SK-N-SH treated with all-trans-retinoic acid at 6 μM for 48 hours (cell line): ENCODE measurements around the gene SLC52A3.

Experiments used
- ATAC-seq: fragments of 200-7000 bp; cut with Tn5 transposase; 3 replicates; pipeline ENCODE4 v1.9.1; 2020; ENCODE audit warnings: mild to moderate bottlenecking, moderate library complexity
- ARNTL ChIP-seq: fragments of 450-650 bp; formaldehyde crosslinking; IDR thresholded peaks from 2 replicates; pipeline ENCODE4 v1.5.0; 2020; ENCODE audit warnings: low read depth, mild to moderate bottlenecking, moderate library complexity, borderline replicate concordance
- BACH2 ChIP-seq: fragments of 250-450 bp; sonication (Bioruptor Pico); IDR thresholded peaks from 2 replicates; pipeline ENCODE4 v1.9.0; 2021; ENCODE audit warnings: mild to moderate bottlenecking, borderline replicate concordance
- CSDC2 ChIP-seq: fragments of 250-450 bp; sonication (Bioruptor Pico); IDR thresholded peaks from 2 replicates; pipeline ENCODE4 v1.5.0; 2020; ENCODE audit warnings: mild to moderate bottlenecking, moderate library complexity
- CSRNP3 ChIP-seq: fragments of 250-450 bp; sonication (Bioruptor Pico); IDR thresholded peaks from 2 replicates; pipeline ENCODE4 v1.5.1; 2021; ENCODE audit warnings: mild to moderate bottlenecking, moderate library complexity
- ESRRG ChIP-seq: fragments of 250-450 bp; sonication (Bioruptor Pico); IDR thresholded peaks from 2 replicates; pipeline ENCODE4 v1.6.1; 2021; ENCODE audit warnings: mild to moderate bottlenecking
- GLIS3 ChIP-seq: fragments of 250-450 bp; sonication (Bioruptor Pico); IDR thresholded peaks from 2 replicates; pipeline ENCODE4 v1.5.0; 2020; ENCODE audit warnings: mild to moderate bottlenecking, moderate library complexity
- ISL1 ChIP-seq: fragments of 250-450 bp; sonication (Bioruptor Pico); IDR thresholded peaks from 2 replicates; pipeline ENCODE4 v2.1.2; 2022; ENCODE audit warnings: mild to moderate bottlenecking, moderate library complexity
- OSR1 ChIP-seq: fragments of 250-450 bp; sonication (Bioruptor Pico); IDR thresholded peaks from 2 replicates; pipeline ENCODE4 v1.8.0; 2022; ENCODE audit warnings: moderate library complexity, mild to moderate bottlenecking, inconsistent platforms
- PATZ1 ChIP-seq: fragments of 250-450 bp; sonication (Bioruptor Pico); IDR thresholded peaks from 2 replicates; pipeline ENCODE4 v1.8.0; 2020; ENCODE audit warnings: mild to moderate bottlenecking, moderate library complexity, borderline replicate concordance
- POU6F1 ChIP-seq: fragments of 250-450 bp; sonication (Bioruptor Pico); IDR thresholded peaks from 2 replicates; pipeline ENCODE4 v1.8.0; 2021; ENCODE audit warnings: low read depth, mild to moderate bottlenecking, moderate library complexity, borderline replicate concordance
- PPARA ChIP-seq: fragments of 250-450 bp; sonication (Bioruptor Pico); IDR thresholded peaks from 2 replicates; pipeline ENCODE4 v1.5.0; 2020; ENCODE audit warnings: mild to moderate bottlenecking, borderline replicate concordance
- RARB ChIP-seq: fragments of 250-450 bp; sonication (Bioruptor Pico); IDR thresholded peaks from 2 replicates; pipeline ENCODE4 v1.8.0; 2021; ENCODE audit warnings: mild to moderate bottlenecking, moderate library complexity
- SNAI2 ChIP-seq: fragments of 250-450 bp; sonication (Bioruptor Pico); IDR thresholded peaks from 2 replicates; pipeline ENCODE4 v1.5.0; 2020; ENCODE audit warnings: mild to moderate bottlenecking, moderate library complexity
- TCF4 ChIP-seq: fragments of 250-450 bp; sonication (Bioruptor Pico); IDR thresholded peaks from 2 replicates; pipeline ENCODE4 v1.8.0; 2021; ENCODE audit warnings: mild to moderate bottlenecking, moderate library complexity, borderline replicate concordance
- TOX ChIP-seq: fragments of 250-450 bp; sonication (Bioruptor Pico); IDR thresholded peaks from 2 replicates; pipeline ENCODE4 v1.8.0; 2021; ENCODE audit warnings: mild to moderate bottlenecking, moderate library complexity, borderline replicate concordance
- TSHZ2 ChIP-seq: fragments of 250-450 bp; sonication (Bioruptor Pico); IDR thresholded peaks from 2 replicates; pipeline ENCODE4 v1.5.0; 2020; ENCODE audit warnings: mild to moderate bottlenecking, moderate library complexity
- ZC3H10 ChIP-seq: fragments of 250-450 bp; sonication (Bioruptor Pico); IDR thresholded peaks from 2 replicates; pipeline ENCODE4 v1.5.1; 2021; ENCODE audit warnings: mild to moderate bottlenecking, moderate library complexity
- ZFP3 ChIP-seq: fragments of 250-450 bp; sonication (Bioruptor Pico); IDR thresholded peaks from 2 replicates; pipeline ENCODE4 v1.5.0; 2020; ENCODE audit warnings: mild to moderate bottlenecking, moderate library complexity
- ZFP30 ChIP-seq: fragments of 450-650 bp; formaldehyde crosslinking; IDR thresholded peaks from 2 replicates; pipeline ENCODE4 v1.5.0; 2022; ENCODE audit warnings: mild to moderate bottlenecking, moderate library complexity
- ZNF565 ChIP-seq: fragments of 450-650 bp; formaldehyde crosslinking; conservative IDR thresholded peaks from 2 replicates; pipeline ENCODE4 v1.5.0; 2020; ENCODE audit warnings: low read depth, mild to moderate bottlenecking, moderate library complexity
- ZNF70 ChIP-seq: fragments of 450-650 bp; formaldehyde crosslinking; IDR thresholded peaks from 2 replicates; pipeline ENCODE4 v1.5.0; 2020; ENCODE audit warnings: mild to moderate bottlenecking, moderate library complexity
- ZNF8 ChIP-seq: fragments of 450-650 bp; formaldehyde crosslinking; IDR thresholded peaks from 2 replicates; pipeline ENCODE4 v1.5.0; 2020; ENCODE audit warnings: mild to moderate bottlenecking, moderate library complexity
- TF ChIP-seq, protein P1 (sequence below): fragments of 250-450 bp; sonication (Bioruptor Pico); IDR thresholded peaks from 2 replicates; pipeline ENCODE4 v1.5.1; 2020; ENCODE audit warnings: low read depth, mild to moderate bottlenecking, moderate library complexity

SLC52A3 gene

DNA sequence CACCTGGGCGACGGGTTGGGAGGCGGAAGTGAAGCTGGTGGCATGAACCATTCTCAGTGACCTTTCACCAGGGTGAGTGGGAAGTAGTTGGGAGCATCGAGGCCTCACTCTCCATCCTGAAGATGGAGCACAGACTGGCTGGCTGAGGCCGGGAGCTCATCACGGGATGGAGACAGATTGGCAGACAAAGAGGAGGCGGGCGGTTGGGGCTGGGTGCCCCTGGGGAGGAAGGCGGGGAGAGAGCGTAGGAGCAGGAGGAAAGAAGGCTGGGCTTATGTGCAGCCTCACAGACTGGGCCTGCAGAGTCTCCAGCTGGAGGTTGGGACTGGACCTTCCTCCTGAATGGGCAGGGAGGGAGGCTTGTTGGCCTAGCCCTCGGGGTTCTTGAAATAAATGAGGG lies 48.5 kb downstream of the SLC52A3 start:
- TF ChIP-seq POU6F1 (CRISPR knock-in tag) (no peak), BACH2 (CRISPR knock-in tag) (no peak), TOX (CRISPR knock-in tag) (no peak), ZNF8 (CRISPR knock-in tag) (no peak)
- ATAC-seq, result no peak

GRCh38 chr20:719068-719467 lies 49.2 kb downstream of the SLC52A3 start:
- TF ChIP-seq RARB (CRISPR knock-in tag) (no peak), ESRRG (CRISPR knock-in tag) (no peak), ISL1 (no peak), SNAI2 (CRISPR knock-in tag) (no peak), ZNF8 (CRISPR knock-in tag) (no peak), TOX (CRISPR knock-in tag) (no peak), PATZ1 (CRISPR knock-in tag) (no peak), PPARA (no peak), ZFP3 (no peak), BACH2 (CRISPR knock-in tag) (no peak), OSR1 (CRISPR knock-in tag) (no peak), ZNF565 (CRISPR knock-in tag) (no peak), CSRNP3 (no peak), ZNF70 (CRISPR knock-in tag) (no peak)
- TF ChIP-seq, protein P1, sequence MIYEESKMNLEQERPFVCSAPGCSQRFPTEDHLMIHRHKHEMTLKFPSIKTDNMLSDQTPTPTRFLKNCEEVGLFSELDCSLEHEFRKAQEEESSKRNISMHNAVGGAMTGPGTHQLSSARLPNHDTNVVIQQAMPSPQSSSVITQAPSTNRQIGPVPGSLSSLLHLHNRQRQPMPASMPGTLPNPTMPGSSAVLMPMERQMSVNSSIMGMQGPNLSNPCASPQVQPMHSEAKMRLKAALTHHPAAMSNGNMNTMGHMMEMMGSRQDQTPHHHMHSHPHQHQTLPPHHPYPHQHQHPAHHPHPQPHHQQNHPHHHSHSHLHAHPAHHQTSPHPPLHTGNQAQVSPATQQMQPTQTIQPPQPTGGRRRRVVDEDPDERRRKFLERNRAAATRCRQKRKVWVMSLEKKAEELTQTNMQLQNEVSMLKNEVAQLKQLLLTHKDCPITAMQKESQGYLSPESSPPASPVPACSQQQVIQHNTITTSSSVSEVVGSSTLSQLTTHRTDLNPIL, result no peak
- TF ChIP-seq, all 23 proteins: peak for 0
- no peak for ATAC-seq

DNA sequence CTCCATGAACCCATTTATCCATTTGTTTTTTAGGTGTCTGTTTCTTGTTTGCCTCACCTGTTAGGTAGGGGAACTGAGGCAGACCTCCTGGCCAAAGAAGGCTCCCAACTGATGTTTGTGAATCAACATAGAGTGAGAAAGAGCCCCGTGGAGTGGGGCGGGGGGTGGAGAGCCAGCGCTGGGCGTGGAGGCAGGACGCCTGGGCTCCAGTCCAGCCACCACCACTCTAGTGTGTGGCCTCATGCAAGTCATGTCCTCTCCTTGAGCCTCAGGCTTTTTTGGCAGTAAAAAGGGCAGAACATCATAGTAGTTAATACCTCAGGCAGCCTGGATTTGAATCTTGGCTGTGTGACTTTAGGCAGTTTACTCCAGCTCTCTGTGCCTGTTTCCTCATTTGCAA lies 50.5 kb downstream of the SLC52A3 start:
- ATAC-seq, result no peak
- TF ChIP-seq GLIS3 (CRISPR knock-in tag) (no peak), ZC3H10 (CRISPR knock-in tag) (no peak), CSDC2 (CRISPR knock-in tag) (no peak), ZFP30 (CRISPR knock-in tag) (no peak), OSR1 (CRISPR knock-in tag) (no peak), RARB (CRISPR knock-in tag) (no peak), TSHZ2 (CRISPR knock-in tag) (no peak), ESRRG (CRISPR knock-in tag) (no peak), PATZ1 (CRISPR knock-in tag) (no peak), ARNTL (CRISPR knock-in tag) (no peak), SNAI2 (CRISPR knock-in tag) (no peak), TOX (CRISPR knock-in tag) (no peak), BACH2 (CRISPR knock-in tag) (no peak), POU6F1 (CRISPR knock-in tag) (no peak), ZNF70 (CRISPR knock-in tag) (no peak), ZNF565 (CRISPR knock-in tag) (no peak), ZFP3 (no peak), PPARA (no peak), TCF4 (CRISPR knock-in tag) (no peak)
